GM12801 (cell line): ENCODE data around the gene CSE1L.

Source experiments
- CTCF ChIP-seq: IDR thresholded peaks from one replicate; pipeline ENCODE4 v1.5.1; 2011; ENCODE audit warnings: control low read depth; ENCODE audit not compliant: insufficient read length; ENCODE audit errors: extremely low read depth

CSE1L gene

GRCh38 chr20:49140834-49141233 is 94.7 kb downstream of the CSE1L start:
- no peak for TF ChIP-seq CTCF
